GM21723 (cell line): Measurements from ENCODE around the gene PLD1.

Experiments used
- ATAC-seq: cut with Tn5 transposase; IDR thresholded peaks from one replicate; pipeline ENCODE4 v1.9.1; 2021; ENCODE audit warnings: mild to moderate bottlenecking, moderate library complexity; ENCODE audit not compliant: unreplicated experiment

Gene PLD1

GRCh38 chr3:171772427-171773056 is 37.7 kb downstream of the PLD1 start:
- ATAC-seq = no peak

- no peak for ATAC-seq
These were observed 39.3 kb downstream of the PLD1 start for GRCh38 chr3:171770689-171771620.

GRCh38 chr3:171769461-171769860 is 40.8 kb downstream of the PLD1 start:
- ATAC-seq = no peak

- no peak for ATAC-seq
These were observed 41.3 kb downstream of the PLD1 start for GRCh38 chr3:171768986-171769385.

- no peak for ATAC-seq
These were observed 41.9 kb downstream of the PLD1 start for GRCh38 chr3:171768281-171768900.

GRCh38 chr3:171765511-171765887 is 44.8 kb downstream of the PLD1 start:
- no peak for ATAC-seq

- ATAC-seq = no peak
These were observed 46.9 kb downstream of the PLD1 start for GRCh38 chr3:171763392-171763791.

GRCh38 chr3:171760477-171760876 is 49.8 kb downstream of the PLD1 start:
- ATAC-seq = no peak

- no peak for ATAC-seq
These were observed 52.2 kb downstream of the PLD1 start for GRCh38 chr3:171758109-171758508.

- no peak for ATAC-seq
These were observed 52.8 kb downstream of the PLD1 start for GRCh38 chr3:171757361-171758034.

GRCh38 chr3:171755656-171756055 is 54.6 kb downstream of the PLD1 start:
- no peak for ATAC-seq

GRCh38 chr3:171755015-171755589 is 55.2 kb downstream of the PLD1 start:
- ATAC-seq = no peak

GRCh38 chr3:171753665-171754408 is 56.4 kb downstream of the PLD1 start:
- no peak for ATAC-seq

GRCh38 chr3:171753025-171753472 is 57.2 kb downstream of the PLD1 start:
- no peak for ATAC-seq

GRCh38 chr3:171752329-171752728 is 58.0 kb downstream of the PLD1 start:
- no peak for ATAC-seq

GRCh38 chr3:171749124-171749523 is 61.2 kb downstream of the PLD1 start:
- no peak for ATAC-seq

GRCh38 chr3:171748064-171748924 is 62.0 kb downstream of the PLD1 start:
- no peak for ATAC-seq

- no peak for ATAC-seq
These were observed 62.9 kb downstream of the PLD1 start for GRCh38 chr3:171747223-171747920.
